ENCODE measurements around the gene ZP1. TPM values are rescaled to one million over a fixed set of nuclear protein-coding genes. Genes with fewer than 3 reads are reported as not detected.
A peak's percentile ranks its signal among the peaks of the same experiment; 100 is the strongest.

The ZP1 gene
- total and polyA plus RNA-seq, 2 of the 4 experiments (the other 2 are of a cell fraction) = 0.18 to 1.6 TPM

- H3K27me3 ChIP-seq (ENCODE audit: control insufficient read depth, insufficient read depth, low read length) = peaks cover 10% of the 10 kb centered on the region
- ATAC-seq (ENCODE audit: low read depth) (peak; percentile 98), DNase-seq (peak; percentile 92)
- H4K8ac ChIP-seq (ENCODE audit: low read depth in 2 of 2, low read length in 2 of 2) = peak within 1 kb of the TSS; percentile 18 to 77
- H3K23ac ChIP-seq (ENCODE audit: low read depth, low read length) = peak within 1 kb of the TSS; percentile 46
- H4K5ac ChIP-seq (ENCODE audit: low read depth, low read length) = peak within 1 kb of the TSS; percentile 27
- peaks cover 3% of the 10 kb centered on the region; the same call in 1 of the 2 replicates for H3K4me1 ChIP-seq (ENCODE audit: control insufficient read depth, insufficient read depth, low read length)
- dilution Hi-C loops (cut with HindIII; ENCODE audit: low sequenced_read_pairs, unreplicated experiment) (no loop called here), intact Hi-C loops (cut with micrococcal nuclease) (loop anchor here (5.0 kb wide), 1 partner anchor 266 kb away; no protein-coding TSS in a partner anchor), in situ Hi-C loops (cut with MboI; ENCODE audit: low sequenced_read_pairs) (loop anchor here (25.0 kb wide), 1 partner anchor 1319 kb away; no protein-coding TSS in a partner anchor)
- peak within 1 kb of the TSS; percentile 73 for H2AK9ac ChIP-seq (replicated peaks; ENCODE audit: low read depth, low read length, poor library complexity)
- H2BK5ac ChIP-seq (ENCODE audit: low read depth, low read length, poor library complexity, severe bottlenecking) = peak within 1 kb of the TSS; percentile 53
- H2AK5ac ChIP-seq (ENCODE audit: low read depth, low read length) = peak within 1 kb of the TSS; percentile 5
- CTCF ChIA-PET = interaction anchor here (2.6 kb wide), 1 partner anchor 75 kb away, joined by 12 read pairs; no protein-coding TSS in a partner anchor
- peaks cover 18% of the 10 kb centered on the region for H3K36me3 ChIP-seq (ENCODE audit: control insufficient read depth, insufficient read depth, low read length)
- peak within 1 kb of the TSS; percentile 22; the same call in 1 of the 2 replicates for H3K14ac ChIP-seq (replicated peaks; ENCODE audit: low read depth, low read length)
- 0 out of 2 replicates have a peak within 1 kb of the TSS, but pooled peaks have one; percentile 38 for H3K18ac ChIP-seq (ENCODE audit: low read depth, low read length)
- H3K27ac ChIP-seq (ENCODE audit: insufficient read depth, low read length) = peak within 1 kb of the TSS; percentile 74
- peak within 1 kb of the TSS; percentile 72 for H3K9ac ChIP-seq (ENCODE audit: low read depth, low read length)
- H3K4me3 ChIP-seq (ENCODE audit: insufficient read depth, low read depth, low read length) = peak within 1 kb of the TSS; percentile 69
- H3K79me1 ChIP-seq (ENCODE audit: low read depth in 1 of 2, low read length in 2 of 2) = peaks cover 6 to 44% of the 10 kb centered on the region in 2 experiments; a peak in 3 of 4 replicates
- no peaks in the 10 kb centered on the region for H3K9me3 ChIP-seq (ENCODE audit: control insufficient read depth, insufficient read depth, low read length)
- peak within 1 kb of the TSS; percentile 95 for H3K4me2 ChIP-seq (ENCODE audit: low read depth, low read length)
- 0% methylated on average over 31 of the region's 75 CpGs; no CpG with 5 or more reads in 1 of the 2 experiments for WGBS, 2 experiments (ENCODE audit: extremely low coverage in 2 of 2, insufficient read length in 1 of 2)
- BruUV-seq (replicated peaks) = no TSS peak
- H3K4ac ChIP-seq (ENCODE audit: low read depth, low read length) = peak within 1 kb of the TSS; percentile 52
- peak within 1 kb of the TSS; percentile 56 for H3K56ac ChIP-seq (ENCODE audit: extremely low read depth, insufficient read depth, low read length)
- no peaks in the 10 kb centered on the region for H3K9me1 ChIP-seq (ENCODE audit: insufficient read depth, low read length)
- H4K20me1 ChIP-seq (ENCODE audit: insufficient read depth, low read length) = peaks cover 30% of the 10 kb centered on the region
- H4K91ac ChIP-seq (ENCODE audit: insufficient read depth, low read depth, low read length) = 0 out of 2 replicates have a peak within 1 kb of the TSS, but pooled peaks have one; percentile 33
- H2AFZ ChIP-seq (replicated peaks; ENCODE audit: low read length, poor library complexity) = peak within 1 kb of the TSS; percentile 92
- POLR2A ChIA-PET (ENCODE audit: unreplicated experiment) = no interaction called here
- H2BK20ac ChIP-seq (ENCODE audit: low read depth, low read length) = no peak within 1 kb of the TSS
- no peak within 1 kb of the TSS for H2BK15ac ChIP-seq (ENCODE audit: low read depth, low read length)
- peak within 1 kb of the TSS; percentile 2; the same call in 1 of the 2 replicates for H2BK120ac ChIP-seq (ENCODE audit: low read depth, low read length)
- no peak for TF ChIP-seq ELK1 (IDR thresholded peaks at IDR 0.05; ENCODE audit: borderline replicate concordance, low read depth, low read length)
- no peak for TF ChIP-seq RCOR1 (IDR thresholded peaks at IDR 0.05; ENCODE audit: insufficient replicate concordance, low read length)
- TF ChIP-seq CTCF (conservative IDR thresholded peaks at IDR 0.05; ENCODE audit: low read depth, low read length) = no peak
- TF ChIP-seq NFE2L2 (IDR thresholded peaks at IDR 0.05; ENCODE audit: low read depth, low read length) = no peak
- peak; percentile 82 for TF ChIP-seq POLR2A (IDR thresholded peaks at IDR 0.05; ENCODE audit: low read depth, low read length)
- TF ChIP-seq CEBPB (IDR thresholded peaks at IDR 0.05; ENCODE audit: low read depth, low read length) = no peak
- TF ChIP-seq BHLHE40 (IDR thresholded peaks at IDR 0.05; ENCODE audit: low read depth, low read length) = no peak
- no peak for TF ChIP-seq RAD21 (IDR thresholded peaks at IDR 0.05; ENCODE audit: low read length)
- peak; percentile 22; the same call in 1 of the 2 replicates for TF ChIP-seq MAZ (IDR thresholded peaks at IDR 0.05; ENCODE audit: borderline replicate concordance, low read depth, low read length)
- TF ChIP-seq MXI1 (IDR thresholded peaks at IDR 0.05; ENCODE audit: borderline replicate concordance, low read depth, low read length) = peak; percentile 91
- no peak for TF ChIP-seq FOS (IDR thresholded peaks at IDR 0.05; ENCODE audit: low read depth, low read length)
- TF ChIP-seq MAFK (IDR thresholded peaks at IDR 0.05; ENCODE audit: low read depth, low read length) = 0 out of 2 replicates have a peak, but pooled peaks have one; percentile 5
- TF ChIP-seq SMC3 (IDR thresholded peaks at IDR 0.05; ENCODE audit: low read depth, low read length) = no peak
- no peak; the same call in 1 of the 2 replicates for TF ChIP-seq CHD1 (IDR thresholded peaks at IDR 0.05; ENCODE audit: low read depth, low read length)
Observed at GRCh38 chr11:60906132-60906972, 39.0 kb downstream of the ZP1 start, which contains the start of gene PRPF19. TSS of gene PRPF19 (minus strand) at chr11:60906585. CDS start at chr11:60906382, 203 bp downstream.
